Ovary (tissue), 3 donors: ENCODE measurements around the gene PGRMC1.

Experiments
- CTCF ChIP-seq, 3 donors: fragments of 450-650 bp in 2 of 3; fragments of 200-600 bp in 1 of 3; IDR thresholded peaks; one replicate each; pipeline versions ENCODE4 v1.5.1 to v1.8.0; 2016 to 2022; ENCODE audit warnings: antibody characterized with exemption in 3 of 3, mild to moderate bottlenecking in 1 of 3
- EP300 ChIP-seq: sonication (generic); formaldehyde crosslinking; IDR thresholded peaks from one replicate; pipeline ENCODE4 v1.6.1; 2017; ENCODE audit warnings: antibody characterized with exemption
- donor health status: DM: no; HTN: no; CAD: no.

- no peak for TF ChIP-seq CTCF (IDR thresholded peaks at IDR 0.05)
- no peak for TF ChIP-seq EP300
Measured at GRCh38 chrX:119247702-119248101, 11.6 kb downstream of the PGRMC1 start.
